HFFc6 (cell line): ENCODE results near the gene FOXG1. TPM values are rescaled to one million over a fixed set of nuclear protein-coding genes. Genes with fewer than 3 reads are reported as not detected.

Source experiments
- DNase-seq: peaks from one replicate; pipeline ENCODE4 v3.0.0-alpha.2; 2018
- H3K27ac Mint-ChIP-seq: 2 replicates; pipeline ENCODE4 v1.8.0; 2020; ENCODE audit warnings: mild to moderate bottlenecking, mixed read lengths
- H3K27me3 Mint-ChIP-seq: 2 replicates; pipeline ENCODE4 v1.8.0; 2021; ENCODE audit warnings: mild to moderate bottlenecking, moderate library complexity, mixed read lengths; ENCODE audit not compliant: insufficient read depth
- H3K36me3 Mint-ChIP-seq: 2 replicates; pipeline ENCODE4 v1.8.0; 2021; ENCODE audit warnings: low read depth, mixed read lengths
- H3K4me1 Mint-ChIP-seq: 2 replicates; pipeline ENCODE4 v1.8.0; 2020; ENCODE audit warnings: low read depth, mixed read lengths
- H3K4me3 Mint-ChIP-seq: 2 replicates; pipeline ENCODE4 v1.8.0; 2020; ENCODE audit warnings: mild to moderate bottlenecking, moderate library complexity, mixed read lengths
- H3K9me3 Mint-ChIP-seq: 2 replicates; pipeline ENCODE4 v1.8.0; 2020; ENCODE audit warnings: mild to moderate bottlenecking, mixed read lengths
- CTCF ChIP-seq: fragments of 200-600 bp; sonication (generic); IDR thresholded peaks from 2 replicates; pipeline ENCODE4 v1.5.0; 2021; ENCODE audit warnings: antibody characterized with exemption, mild to moderate bottlenecking
- total RNA-seq, 6 experiments: library from RNA; stranded (reverse); fragmentation: NEBNext Ultra II Directional; extraction: Animal tissue kit (Norgen Biotek cat#: 25700); gene quantifications; 2 replicates in 1 of 6; 3 replicates in 5 of 6; pipeline ENCODE4 v1.2.3, GENCODE V29; 2021

Gene FOXG1
- total RNA-seq, 6 experiments from 2014 or later: 0.06 TPM; not detected in 5

GRCh38 chr14:28755884-28756268, 10.7 kb upstream of the FOXG1 start:
- DNase-seq: no peak
- Mint-ChIP-seq H3K36me3 (no peaks in the 10 kb centered on the region), H3K4me1 (peaks cover 57% of the 10 kb centered on the region), H3K27ac (no peak overlapping the region), H3K9me3 (no peaks in the 10 kb centered on the region), H3K27me3 (peaks cover 44% of the 10 kb centered on the region), H3K4me3 (peak overlapping the region; percentile 68; the same call in 1 of the 2 replicates)
- TF ChIP-seq CTCF: no peak

GRCh38 chr14:28756269-28756883, 10.2 kb upstream of the FOXG1 start:
- no peak for TF ChIP-seq CTCF
- Mint-ChIP-seq H3K36me3 (no peaks in the 10 kb centered on the region), H3K4me1 (peaks cover 57% of the 10 kb centered on the region), H3K9me3 (no peaks in the 10 kb centered on the region), H3K27me3 (peaks cover 49% of the 10 kb centered on the region), H3K4me3 (peak overlapping the region; percentile 68; the same call in 1 of the 2 replicates), H3K27ac (no peak overlapping the region)
- DNase-seq: no peak

GRCh38 chr14:28756884-28757570, 9.6 kb upstream of the FOXG1 start:
- peak overlapping the region; percentile 68 for H3K4me3 Mint-ChIP-seq
- H3K36me3 Mint-ChIP-seq: no peaks in the 10 kb centered on the region
- peaks cover 64% of the 10 kb centered on the region for H3K4me1 Mint-ChIP-seq
- TF ChIP-seq CTCF: peak; percentile 89
- H3K27me3 Mint-ChIP-seq: peaks cover 56% of the 10 kb centered on the region
- H3K9me3 Mint-ChIP-seq: no peaks in the 10 kb centered on the region
- peak; percentile 33 for DNase-seq
- no peak overlapping the region for H3K27ac Mint-ChIP-seq

GRCh38 chr14:28757786-28758185, 8.8 kb upstream of the FOXG1 start:
- Mint-ChIP-seq H3K36me3 (no peaks in the 10 kb centered on the region), H3K4me3 (no peak overlapping the region), H3K27me3 (peaks cover 63% of the 10 kb centered on the region), H3K4me1 (peaks cover 64% of the 10 kb centered on the region), H3K27ac (no peak overlapping the region), H3K9me3 (no peaks in the 10 kb centered on the region)
- no peak for TF ChIP-seq CTCF
- DNase-seq: no peak

GRCh38 chr14:28758253-28758884, 8.2 kb upstream of the FOXG1 start:
- H3K4me1 Mint-ChIP-seq: peaks cover 64% of the 10 kb centered on the region
- no peaks in the 10 kb centered on the region for H3K9me3 Mint-ChIP-seq
- H3K27me3 Mint-ChIP-seq: peaks cover 65% of the 10 kb centered on the region
- no peaks in the 10 kb centered on the region for H3K36me3 Mint-ChIP-seq
- no peak for DNase-seq
- TF ChIP-seq CTCF: no peak
- H3K4me3 Mint-ChIP-seq: peak overlapping the region; percentile 86
- H3K27ac Mint-ChIP-seq: no peak overlapping the region
